DND-41 (cell line): ENCODE measurements around the gene EPHB2.

Source experiments
- ATAC-seq: fragments of 200-7000 bp; cut with Tn5 transposase; 3 replicates; pipeline ENCODE4 v1.9.1; 2021; ENCODE audit warnings: low read depth; ENCODE audit not compliant: insufficient read depth
- DNase-seq: peaks from one replicate; pipeline ENCODE4 v3.0.0-alpha.2; 2020
- H2AFZ ChIP-seq: 2 replicates; pipeline ENCODE4 v1.6.0; 2012; ENCODE audit warnings: low read depth, low read length
- H3K27ac ChIP-seq: 2 replicates; pipeline ENCODE4 v1.5.1; 2012; ENCODE audit warnings: low read length, inconsistent platforms
- H3K27me3 ChIP-seq: fragments of 200-600 bp; sonication (generic); 2 replicates; pipeline ENCODE4 v1.6.0; 2012; ENCODE audit warnings: low read length, mild to moderate bottlenecking, inconsistent platforms; ENCODE audit not compliant: insufficient read depth, poor library complexity
- H3K36me3 ChIP-seq: 2 replicates; pipeline ENCODE4 v1.5.1; 2012; ENCODE audit warnings: low read length, inconsistent platforms; ENCODE audit not compliant: insufficient read depth
- H3K4me1 ChIP-seq: 2 replicates; pipeline ENCODE4 v1.5.1; 2012; ENCODE audit warnings: mild to moderate bottlenecking, low read length; ENCODE audit not compliant: insufficient read depth
- H3K4me2 ChIP-seq: 2 replicates; pipeline ENCODE4 v1.6.0; 2012; ENCODE audit warnings: mild to moderate bottlenecking, moderate library complexity, low read length, inconsistent platforms; ENCODE audit not compliant: insufficient read depth
- H3K4me3 ChIP-seq, 2 experiments: fragments of 200-600 bp in 1 of 2; shearing (Covaris generic) in 1 of 2; 2 replicates each; pipeline ENCODE4 v1.5.1; 2012 to 2016; ENCODE audit warnings: inconsistent platforms in 2 of 2, low read length in 2 of 2, mild to moderate bottlenecking in 2 of 2, low read depth in 1 of 2, moderate library complexity in 1 of 2
- H3K79me2 ChIP-seq: 2 replicates; pipeline ENCODE4 v1.6.0; 2012; ENCODE audit warnings: low read length, inconsistent platforms; ENCODE audit not compliant: insufficient read depth
- H3K9ac ChIP-seq: 2 replicates; pipeline ENCODE4 v1.6.0; 2012; ENCODE audit warnings: low read depth, mild to moderate bottlenecking, inconsistent platforms, low read length, moderate library complexity
- H3K9me3 ChIP-seq: 2 replicates; pipeline ENCODE4 v1.5.1; 2012; ENCODE audit warnings: low read length, moderate library complexity, mild to moderate bottlenecking, inconsistent platforms; ENCODE audit not compliant: insufficient read depth, severe bottlenecking
- H4K20me1 ChIP-seq: 2 replicates; pipeline ENCODE4 v1.6.0; 2012; ENCODE audit warnings: low read length; ENCODE audit not compliant: insufficient read depth
- EZH2 ChIP-seq: IDR thresholded peaks from 3 replicates; pipeline ENCODE4 v1.6.1; 2012; ENCODE audit warnings: borderline replicate concordance, low read depth, mild to moderate bottlenecking, moderate library complexity, low read length, inconsistent platforms; ENCODE audit not compliant: severe bottlenecking
- TF ChIP-seq, protein P1 (sequence below): IDR thresholded peaks from 2 replicates; pipeline ENCODE4 v1.5.1; 2012; ENCODE audit warnings: borderline replicate concordance, low read length, moderate library complexity, mild to moderate bottlenecking; ENCODE audit not compliant: poor library complexity, severe bottlenecking; ENCODE audit errors: extremely low read depth

EPHB2 gene

DNA sequence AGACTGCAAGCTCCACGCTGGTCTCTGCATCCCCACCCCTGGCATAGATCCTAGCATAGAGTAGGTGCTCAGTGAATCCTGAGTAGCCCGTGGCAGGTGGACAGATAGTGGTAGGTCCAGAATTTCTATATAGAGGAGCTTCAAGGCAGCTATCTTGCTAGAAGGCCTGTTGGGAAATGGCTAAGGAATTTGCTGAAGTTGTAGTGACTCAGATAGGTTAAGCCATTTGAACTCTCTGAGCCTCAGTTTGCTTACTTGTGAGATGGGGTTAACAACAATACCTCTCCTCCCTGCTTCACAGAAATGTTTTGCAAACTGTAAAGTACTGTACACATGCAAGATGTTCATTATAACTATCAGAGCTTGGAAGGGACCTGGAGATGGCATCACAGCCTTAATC lies 23.4 kb upstream of the EPHB2 start:
- H2AFZ ChIP-seq = no peak overlapping the region
- ATAC-seq (no peak), DNase-seq (no peak)
- H3K4me2 ChIP-seq = no peak overlapping the region
- no peak overlapping the region for H3K9ac ChIP-seq
- H4K20me1 ChIP-seq = no peaks in the 10 kb centered on the region
- peaks cover 5% of the 10 kb centered on the region for H3K27me3 ChIP-seq
- no peaks in the 10 kb centered on the region for H3K36me3 ChIP-seq
- no peak for TF ChIP-seq EZH2
- TF ChIP-seq, protein P1, sequence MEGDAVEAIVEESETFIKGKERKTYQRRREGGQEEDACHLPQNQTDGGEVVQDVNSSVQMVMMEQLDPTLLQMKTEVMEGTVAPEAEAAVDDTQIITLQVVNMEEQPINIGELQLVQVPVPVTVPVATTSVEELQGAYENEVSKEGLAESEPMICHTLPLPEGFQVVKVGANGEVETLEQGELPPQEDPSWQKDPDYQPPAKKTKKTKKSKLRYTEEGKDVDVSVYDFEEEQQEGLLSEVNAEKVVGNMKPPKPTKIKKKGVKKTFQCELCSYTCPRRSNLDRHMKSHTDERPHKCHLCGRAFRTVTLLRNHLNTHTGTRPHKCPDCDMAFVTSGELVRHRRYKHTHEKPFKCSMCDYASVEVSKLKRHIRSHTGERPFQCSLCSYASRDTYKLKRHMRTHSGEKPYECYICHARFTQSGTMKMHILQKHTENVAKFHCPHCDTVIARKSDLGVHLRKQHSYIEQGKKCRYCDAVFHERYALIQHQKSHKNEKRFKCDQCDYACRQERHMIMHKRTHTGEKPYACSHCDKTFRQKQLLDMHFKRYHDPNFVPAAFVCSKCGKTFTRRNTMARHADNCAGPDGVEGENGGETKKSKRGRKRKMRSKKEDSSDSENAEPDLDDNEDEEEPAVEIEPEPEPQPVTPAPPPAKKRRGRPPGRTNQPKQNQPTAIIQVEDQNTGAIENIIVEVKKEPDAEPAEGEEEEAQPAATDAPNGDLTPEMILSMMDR = no peak
- no peaks in the 10 kb centered on the region for H3K4me1 ChIP-seq
- H3K27ac ChIP-seq = no peak overlapping the region
- H3K4me3 ChIP-seq = no peak overlapping the region
- H3K9me3 ChIP-seq = no peaks in the 10 kb centered on the region
- no peaks in the 10 kb centered on the region for H3K79me2 ChIP-seq

DNA sequence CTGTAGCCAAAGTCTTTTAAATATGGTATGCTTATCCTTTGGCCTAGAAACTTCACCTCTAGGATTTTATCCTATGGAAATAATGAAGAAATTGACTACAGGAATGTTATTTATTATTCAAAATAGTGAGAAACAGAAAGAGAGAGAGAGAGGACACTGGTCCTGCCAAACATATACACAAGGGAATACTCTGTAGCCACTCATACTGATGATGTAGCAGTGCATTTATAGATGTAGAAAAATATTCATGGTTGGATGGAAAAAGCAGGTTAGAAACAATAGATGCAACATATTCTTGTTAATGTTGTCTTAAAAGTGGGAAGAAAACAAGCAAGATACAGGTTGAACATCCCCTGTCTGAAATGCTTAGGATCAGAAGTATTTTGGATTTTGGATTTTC lies 22.2 kb upstream of the EPHB2 start:
- Histone ChIP-seq H3K79me2 (no peaks in the 10 kb centered on the region), H3K27ac (no peak overlapping the region), H3K9ac (no peak overlapping the region), H2AFZ (no peak overlapping the region), H3K4me3 (no peak overlapping the region), H3K36me3 (no peaks in the 10 kb centered on the region), H3K4me2 (no peak overlapping the region), H3K9me3 (no peaks in the 10 kb centered on the region), H3K4me1 (no peaks in the 10 kb centered on the region), H3K27me3 (peaks cover 5% of the 10 kb centered on the region), H4K20me1 (no peaks in the 10 kb centered on the region)
- no peak for DNase-seq
- TF ChIP-seq, protein P1 = no peak
- TF ChIP-seq EZH2 = no peak
- ATAC-seq = no peak

DNA sequence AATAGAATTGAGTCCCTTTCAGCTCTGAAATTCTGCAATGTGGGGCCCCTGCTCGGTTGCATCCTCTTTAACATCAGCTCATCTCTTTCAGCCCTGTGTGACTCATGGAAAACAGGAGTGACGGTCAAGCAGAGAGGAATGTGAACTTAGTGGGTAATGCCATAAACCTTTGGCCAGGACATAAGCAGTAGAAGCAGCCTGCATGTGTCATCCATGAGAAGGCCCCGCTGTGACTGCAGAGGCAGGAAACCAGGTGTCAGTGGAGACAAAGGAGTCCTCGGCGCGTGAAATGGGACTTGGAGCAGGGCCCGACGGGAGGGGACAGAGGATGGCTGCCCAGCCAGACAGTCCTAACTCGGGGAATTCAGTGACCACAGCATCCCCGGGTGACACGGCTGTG lies 21.1 kb upstream of the EPHB2 start:
- ATAC-seq = no peak
- Histone ChIP-seq H2AFZ (no peak overlapping the region), H3K9ac (no peak overlapping the region), H3K27me3 (peaks cover 5% of the 10 kb centered on the region), H4K20me1 (no peaks in the 10 kb centered on the region), H3K9me3 (no peaks in the 10 kb centered on the region), H3K4me3 (no peak overlapping the region), H3K4me1 (no peaks in the 10 kb centered on the region), H3K79me2 (no peaks in the 10 kb centered on the region), H3K27ac (no peak overlapping the region), H3K4me2 (no peak overlapping the region), H3K36me3 (no peaks in the 10 kb centered on the region)
- TF ChIP-seq EZH2 = no peak
- TF ChIP-seq, protein P1 = no peak
- no peak for DNase-seq
